K562 (cell line): ENCODE data around the gene SLC8A1. TPM values are rescaled to one million over a fixed set of nuclear protein-coding genes. Genes with fewer than 3 reads are reported as not detected.

ENCODE experiments used
- ATAC-seq: fragments of 200-7000 bp; cut with Tn5 transposase; 3 replicates; pipeline ENCODE4 v1.9.1; 2020; ENCODE audit warnings: moderate library complexity
- BruUV-seq: library from RNA; stranded (reverse); fragments of 400-500 nt; replicated peaks from 2 replicates; lab custom pipeline; 2021; lab: Mats Ljungman, UMichigan
- CTCF ChIA-PET: fragments of 300-600 bp; formaldehyde crosslinking; extraction: SDS; loops from one replicate; lab custom pipeline; 2021; ENCODE audit warnings: low intra/inter-chr PET ratio; lab: Yijun Ruan, JAX
- POLR2A ChIA-PET: fragments of 300-600, 350-650 bp; sonication (Branson Sonifier 250); formaldehyde crosslinking; extraction: SDS; loops from one replicate; lab custom pipeline; 2021; ENCODE audit warnings: antibody characterized with exemption, inconsistent platforms; lab: Yijun Ruan, JAX
- DNase-seq, 4 experiments: peaks; one replicate each; pipeline versions ENCODE4 v3.0.0 to v3.0.0-alpha.2; 2011 to 2018; ENCODE audit warnings: low spot score in 3 of 4, mixed read lengths in 3 of 4; ENCODE audit errors: extremely low read depth in 1 of 4
- FAIRE-seq: peaks from 2 replicates; lab custom pipeline; 2011; peaks lifted over from hg19 to GRCh38; lab: Jason Lieb, UNC
- H2AFZ ChIP-seq: 2 replicates; pipeline ENCODE4 v1.6.0; 2011; ENCODE audit warnings: low read depth, low read length, control low read depth, inconsistent platforms
- H3K27ac ChIP-seq: fragments of 200-600 bp; 3 replicates; pipeline ENCODE4 v1.8.0; 2011; ENCODE audit warnings: low read depth, mild to moderate bottlenecking, control low read depth, inconsistent platforms, low read length, moderate library complexity, mixed read lengths; ENCODE audit errors: extremely low read depth
- H3K27me3 ChIP-seq, 2 experiments: fragments of 300-600 bp in 1 of 2; 2 replicates in 1 of 2; 3 replicates in 1 of 2; pipeline versions ENCODE4 v1.6.0 to v1.8.0; 2011; ENCODE audit warnings: inconsistent platforms in 2 of 2, low read length in 2 of 2, mild to moderate bottlenecking in 1 of 2, mixed read lengths in 1 of 2, moderate library complexity in 1 of 2; ENCODE audit not compliant: control insufficient read depth in 2 of 2, insufficient read depth in 2 of 2
- H3K36me3 ChIP-seq: fragments of 300-600 bp; 3 replicates; pipeline ENCODE4 v1.8.0; 2011; ENCODE audit warnings: mild to moderate bottlenecking, low read length, inconsistent platforms; ENCODE audit not compliant: control insufficient read depth, insufficient read depth
- H3K4me1 ChIP-seq, 2 experiments: fragments of 200-600 bp in 1 of 2; replicated peaks in 1 of 2; 2 replicates in 1 of 2; 3 replicates in 1 of 2; pipeline versions ENCODE4 v1.5.1 to v1.8.0; 2011; ENCODE audit warnings: inconsistent platforms in 2 of 2, low read length in 2 of 2, mild to moderate bottlenecking in 1 of 2, mixed read lengths in 1 of 2, moderate library complexity in 1 of 2; ENCODE audit not compliant: control insufficient read depth in 2 of 2, insufficient read depth in 2 of 2
- H3K4me2 ChIP-seq: 2 replicates; pipeline ENCODE4 v1.6.1; 2011; ENCODE audit warnings: low read length, control low read depth, inconsistent platforms, mixed read lengths; ENCODE audit not compliant: insufficient read depth
- H3K4me3 ChIP-seq: fragments of 200-600 bp; sonication (generic), shearing (Covaris generic); 2 replicates; pipeline ENCODE4 v1.5.1; 2016; ENCODE audit warnings: control low read depth, inconsistent platforms
- H3K79me2 ChIP-seq: fragments of 200-600 bp; 3 replicates; pipeline ENCODE4 v1.8.0; 2011; ENCODE audit warnings: low read length, inconsistent platforms; ENCODE audit not compliant: control insufficient read depth, insufficient read depth
- H3K9ac ChIP-seq, 2 experiments: 2 replicates each; pipeline versions ENCODE4 v1.6.0 to v1.6.1; 2011; ENCODE audit warnings: low read depth in 2 of 2, low read length in 2 of 2, control low read depth in 1 of 2, inconsistent platforms in 1 of 2, mild to moderate bottlenecking in 1 of 2, mixed read lengths in 1 of 2; ENCODE audit not compliant: insufficient read depth in 1 of 2
- H3K9me1 ChIP-seq: one replicate; pipeline ENCODE4 v1.6.0; 2011; ENCODE audit warnings: inconsistent platforms, mild to moderate bottlenecking, low read length, moderate library complexity; ENCODE audit not compliant: control insufficient read depth, insufficient read depth
- H3K9me3 ChIP-seq: replicated peaks from 2 replicates; pipeline ENCODE4 v1.5.1; 2011; ENCODE audit warnings: low read depth, low read length, inconsistent platforms; ENCODE audit not compliant: control insufficient read depth, insufficient read depth
- H4K20me1 ChIP-seq: replicated peaks from 2 replicates; pipeline ENCODE4 v1.6.1; 2011; ENCODE audit warnings: low read length, inconsistent platforms, mixed read lengths; ENCODE audit not compliant: control insufficient read depth, insufficient read depth
- ETS2 ChIP-seq: IDR thresholded peaks from 2 replicates; pipeline ENCODE4 v1.6.1; 2016; ENCODE audit warnings: borderline replicate concordance, missing genetic modification characterization, mild to moderate bottlenecking, moderate library complexity, missing compliant biosample characterization; ENCODE audit not compliant: poor library complexity, severe bottlenecking
- FIP1L1 ChIP-seq: fragments of 200-400 bp; formaldehyde crosslinking; IDR thresholded peaks from 2 replicates; pipeline ENCODE4 v1.6.1; 2018; ENCODE audit warnings: mild to moderate bottlenecking, low read depth, low read length; ENCODE audit not compliant: poor library complexity, severe bottlenecking
- FOXP4 ChIP-seq: sonication (generic); formaldehyde crosslinking; IDR thresholded peaks from 2 replicates; pipeline ENCODE4 v1.8.0; 2022; ENCODE audit warnings: mild to moderate bottlenecking, missing genetic modification reagents, borderline replicate concordance
- HBP1 ChIP-seq: fragments of 450-650 bp; formaldehyde crosslinking; IDR thresholded peaks from 2 replicates; pipeline ENCODE4 v1.4.0; 2022; ENCODE audit warnings: missing genetic modification characterization
- L3MBTL2 ChIP-seq: fragments of 450-650 bp; IDR thresholded peaks from 2 replicates; pipeline ENCODE4 v1.6.1; 2016; ENCODE audit warnings: mild to moderate bottlenecking, moderate library complexity
- NR4A1 ChIP-seq, 2 experiments: fragments of 250-450 bp in 1 of 2; fragments of 450-650 bp in 1 of 2; sonication (Bioruptor Pico) in 1 of 2; IDR thresholded peaks; 2 replicates each; pipeline versions ENCODE4 v1.4.0 to v1.6.1; 2016 to 2020; ENCODE audit warnings: mild to moderate bottlenecking in 2 of 2, missing compliant biosample characterization in 1 of 2, missing genetic modification characterization in 1 of 2, moderate library complexity in 1 of 2
- PRMT5 ChIP-seq: sonication (generic); formaldehyde crosslinking; IDR thresholded peaks from 2 replicates; pipeline ENCODE4 v1.5.0; 2020; ENCODE audit warnings: missing genetic modification reagents
- RBM25 ChIP-seq: fragments of 200-400 bp; formaldehyde crosslinking; IDR thresholded peaks from 2 replicates; pipeline ENCODE4 v1.6.1; 2018; ENCODE audit warnings: low read length, low read depth, moderate library complexity; ENCODE audit not compliant: severe bottlenecking
- SNIP1 ChIP-seq: fragments of 450-650 bp; IDR thresholded peaks from 2 replicates; pipeline ENCODE4 v1.7.1; 2017; ENCODE audit warnings: low read depth, mild to moderate bottlenecking
- TSC22D4 ChIP-seq: fragments of 450-650 bp; IDR thresholded peaks from 2 replicates; pipeline ENCODE4 v1.6.1; 2016; ENCODE audit warnings: missing genetic modification characterization, missing biosample characterization, control low read depth
- ZBTB11 ChIP-seq, 3 experiments: fragments of 200-800 bp in 1 of 3; fragments of 250-450 bp in 1 of 3; fragments of 450-650 bp in 1 of 3; sonication (Bioruptor Pico) in 1 of 3; sonication (Bioruptor generic) in 1 of 3; formaldehyde crosslinking in 1 of 3; IDR thresholded peaks; 2 replicates each; pipeline versions ENCODE4 v1.6.1 to v1.8.0; 2016 to 2022; ENCODE audit warnings: mild to moderate bottlenecking in 2 of 3, missing genetic modification characterization in 2 of 3, missing compliant biosample characterization in 1 of 3, moderate library complexity in 1 of 3
- ZKSCAN3 ChIP-seq: fragments of 250-450 bp; sonication (Bioruptor Pico); IDR thresholded peaks from 2 replicates; pipeline ENCODE4 v1.4.0; 2020
- ZNF174 ChIP-seq: fragments of 250-450 bp; sonication (Bioruptor Pico); IDR thresholded peaks from 2 replicates; pipeline ENCODE4 v1.4.0; 2020; ENCODE audit warnings: mild to moderate bottlenecking
- WGBS: fragments of 100-300 bp; shearing (Covaris generic); methylation state at CpG from one replicate; pipeline ENCODE4 v1.1.6; 2016; ENCODE audit warnings: low coverage, mixed read lengths; ENCODE audit not compliant: insufficient coverage; ENCODE audit errors: missing lambda C conversion rate; 5-methylcytosine and 5-hydroxymethylcytosine counted together
- in situ Hi-C: fragments of 300-500 bp; cut with MboI; formaldehyde crosslinking; loops from 4 replicates; pipeline ENCODE4 v1.15.0; 2018; ENCODE audit warnings: inconsistent platforms, mixed read lengths
- intact Hi-C: fragments of 100-400 bp; cut with micrococcal nuclease; formaldehyde crosslinking; loops from 2 replicates; pipeline ENCODE4 v1.14.2; 2022
- polyA plus RNA-seq, 8 experiments: library from polyadenylated mRNA; depleted of rRNA in 4 of 8; stranded (reverse) in 5 of 8; unstranded in 3 of 8; fragments of >200 nt; fragmentation: Nextera tagmentation in 2 of 8; fragmentation: Illumina TruSeq in 1 of 8; extraction: Ambion mirVana in 2 of 8; extraction: Trizol in 1 of 8; gene quantifications; 2 replicates each; pipeline versions ENCODE4 v1.2.1 to v1.2.3, GENCODE V29; 2011 to 2014; ENCODE audit warnings: inconsistent platforms in 1 of 8, missing spikeins in 1 of 8
- total RNA-seq, 7 experiments: library from RNA; depleted of rRNA in 6 of 7; stranded (reverse); fragments of >200 nt in 6 of 7; fragmentation: Illumina TruSeq in 2 of 7; extraction: Trizol in 2 of 7; gene quantifications; 2 replicates each; pipeline versions ENCODE4 v1.2.1 to v1.2.3, GENCODE V29; 2011 to 2021; ENCODE audit warnings: low replicate concordance in 1 of 7
- TF ChIP-seq, protein P1 (sequence below): fragments of 250-450 bp; sonication (Bioruptor Pico); IDR thresholded peaks from 2 replicates; pipeline ENCODE4 v1.8.0; 2022; ENCODE audit warnings: inconsistent platforms

SLC8A1 gene
- total and polyA plus RNA-seq, 9 of the 15 experiments (the other 6 are each of a cell fraction or from before 2014, with no cell fraction given), result not detected

- no peaks in the 10 kb centered on the region for H3K27me3 ChIP-seq
- H3K4me1 ChIP-seq, result no peaks in the 10 kb centered on the region
- no peak overlapping the region for H3K4me2 ChIP-seq
- H3K36me3 ChIP-seq, result no peaks in the 10 kb centered on the region
- CTCF ChIA-PET, result no interaction called here
- no peak overlapping the region for H3K4me3 ChIP-seq
- no peaks in the 10 kb centered on the region for H3K9me1 ChIP-seq
- H3K79me2 ChIP-seq, result no peaks in the 10 kb centered on the region
- no peak for DNase-seq
- in situ Hi-C loops, result no loop called here
- POLR2A ChIA-PET, result no interaction called here
- FAIRE-seq, result no peak
- no peaks in the 10 kb centered on the region for H4K20me1 ChIP-seq
- H3K27ac ChIP-seq, result no peak overlapping the region
- 2% methylated on average over 6 of the region's 6 CpGs for WGBS
- no TSS peak for BruUV-seq
- no peak overlapping the region for H3K9ac ChIP-seq
- H2AFZ ChIP-seq, result no peak overlapping the region
- intact Hi-C loops, result no loop called here
- H3K9me3 ChIP-seq, result no peaks in the 10 kb centered on the region
- no peak for ATAC-seq
- TF ChIP-seq ZNF174 (CRISPR knock-in tag) (no peak), ZBTB11 (CRISPR knock-in tag; IDR thresholded peaks at IDR 0.05) (no peak), FOXP4 (no peak), ZKSCAN3 (CRISPR knock-in tag) (no peak), TSC22D4 (tag) (no peak), HBP1 (CRISPR knock-in tag) (no peak), FIP1L1 (no peak), L3MBTL2 (no peak), PRMT5 (no peak), SNIP1 (no peak), NR4A1 (CRISPR knock-in tag; IDR thresholded peaks at IDR 0.05) (no peak), NR4A1 (tag; IDR thresholded peaks at IDR 0.05) (no peak), ETS2 (tag) (no peak), RBM25 (no peak)
- TF ChIP-seq, protein P1, sequence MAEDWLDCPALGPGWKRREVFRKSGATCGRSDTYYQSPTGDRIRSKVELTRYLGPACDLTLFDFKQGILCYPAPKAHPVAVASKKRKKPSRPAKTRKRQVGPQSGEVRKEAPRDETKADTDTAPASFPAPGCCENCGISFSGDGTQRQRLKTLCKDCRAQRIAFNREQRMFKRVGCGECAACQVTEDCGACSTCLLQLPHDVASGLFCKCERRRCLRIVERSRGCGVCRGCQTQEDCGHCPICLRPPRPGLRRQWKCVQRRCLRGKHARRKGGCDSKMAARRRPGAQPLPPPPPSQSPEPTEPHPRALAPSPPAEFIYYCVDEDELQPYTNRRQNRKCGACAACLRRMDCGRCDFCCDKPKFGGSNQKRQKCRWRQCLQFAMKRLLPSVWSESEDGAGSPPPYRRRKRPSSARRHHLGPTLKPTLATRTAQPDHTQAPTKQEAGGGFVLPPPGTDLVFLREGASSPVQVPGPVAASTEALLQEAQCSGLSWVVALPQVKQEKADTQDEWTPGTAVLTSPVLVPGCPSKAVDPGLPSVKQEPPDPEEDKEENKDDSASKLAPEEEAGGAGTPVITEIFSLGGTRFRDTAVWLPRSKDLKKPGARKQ (CRISPR knock-in tag), result no peak
Observed at GRCh38 chr2:40363631-40364030, 88.3 kb downstream of the SLC8A1 start.
